GM21529 (cell line): Measurements from ENCODE around the gene RPUSD3.
A peak's percentile ranks its signal among the peaks of the same experiment; 100 is the strongest.

Source experiments
- ATAC-seq: cut with Tn5 transposase; IDR thresholded peaks from one replicate; pipeline ENCODE4 v1.9.1; 2021; ENCODE audit not compliant: unreplicated experiment

Gene RPUSD3

GRCh38 chr3:9834520-9835380, 9.1 kb downstream of the RPUSD3 start:
- ATAC-seq, result no peak

GRCh38 chr3:9833078-9833477, 10.7 kb downstream of the RPUSD3 start:
- ATAC-seq, result no peak

- ATAC-seq, result no peak
Measured at GRCh38 chr3:9831253-9831652, 12.6 kb downstream of the RPUSD3 start.

GRCh38 chr3:9828801-9829755, 14.7 kb downstream of the RPUSD3 start:
- no peak for ATAC-seq

GRCh38 chr3:9826815-9827573, 16.8 kb downstream of the RPUSD3 start:
- ATAC-seq, result no peak

- no peak for ATAC-seq
Measured at GRCh38 chr3:9825451-9826040, 18.3 kb downstream of the RPUSD3 start.

- ATAC-seq, result no peak
Measured at GRCh38 chr3:9820946-9821345, 22.9 kb downstream of the RPUSD3 start.

- ATAC-seq, result no peak
Measured at GRCh38 chr3:9820543-9820942, 23.3 kb downstream of the RPUSD3 start.

- ATAC-seq, result no peak
Measured at GRCh38 chr3:9818666-9819335, 25.0 kb downstream of the RPUSD3 start.

GRCh38 chr3:9817436-9817835, 26.4 kb downstream of the RPUSD3 start:
- no peak for ATAC-seq

- no peak for ATAC-seq
Measured at GRCh38 chr3:9815986-9816385, 27.8 kb downstream of the RPUSD3 start.

- no peak for ATAC-seq
Measured at GRCh38 chr3:9812870-9813483, 30.8 kb downstream of the RPUSD3 start.

GRCh38 chr3:9810846-9811245, 33.0 kb downstream of the RPUSD3 start:
- ATAC-seq, result no peak

GRCh38 chr3:9810433-9810770, 33.4 kb downstream of the RPUSD3 start:
- no peak for ATAC-seq

- ATAC-seq, result peak; percentile 65
Measured at GRCh38 chr3:9809615-9810432, 34.0 kb downstream of the RPUSD3 start, which contains the start of gene TTLL3. Gene TTLL3, plus strand, starts transcription at chr3:9810262. Its CDS starts 400 bp downstream, at chr3:9810662.

- peak; percentile 35 for ATAC-seq
Measured at GRCh38 chr3:9809239-9809614, 34.6 kb downstream of the RPUSD3 start.

- ATAC-seq, result peak; percentile 37
Measured at GRCh38 chr3:9808345-9809037, 35.3 kb downstream of the RPUSD3 start.

GRCh38 chr3:9807981-9808344, 35.8 kb downstream of the RPUSD3 start:
- ATAC-seq, result no peak
